H1 (cell line): Measurements from ENCODE around the gene MARCOL.

Source experiments
- ATF2 ChIP-seq: IDR thresholded peaks from 2 replicates; pipeline ENCODE4 v1.6.1; 2012; ENCODE audit warnings: low read length, inconsistent platforms
- CBX8 ChIP-seq: fragments of 300-800, 300-1000 bp; sonication (generic); IDR thresholded peaks from 2 replicates; pipeline ENCODE4 v1.7.1; 2016; ENCODE audit warnings: low read depth, low read length, borderline replicate concordance
- CTCF ChIP-seq, 3 experiments: IDR thresholded peaks; 1 replicate in 2 of 3; 2 replicates in 1 of 3; pipeline versions ENCODE4 v1.5.1 to v1.6.1; 2011; ENCODE audit warnings: low read length in 3 of 3, mild to moderate bottlenecking in 3 of 3, inconsistent platforms in 2 of 3, low read depth in 1 of 3, moderate library complexity in 1 of 3; ENCODE audit not compliant: insufficient read depth in 1 of 3; ENCODE audit errors: control extremely low read depth in 1 of 3
- FOSL1 ChIP-seq: IDR thresholded peaks from 2 replicates; pipeline ENCODE4 v1.6.1; 2011; ENCODE audit warnings: mild to moderate bottlenecking, low read depth, low read length, moderate library complexity; ENCODE audit not compliant: insufficient read depth
- JUN ChIP-seq: IDR thresholded peaks from 2 replicates; pipeline ENCODE4 v1.6.1; 2011; ENCODE audit warnings: low read depth, mild to moderate bottlenecking, improper control_type of control experiment, low read length
- MAX ChIP-seq: IDR thresholded peaks from 2 replicates; pipeline ENCODE4 v1.6.1; 2012; ENCODE audit warnings: inconsistent platforms
- POLR2A ChIP-seq, 2 experiments: IDR thresholded peaks; 1 replicate in 1 of 2; 2 replicates in 1 of 2; pipeline ENCODE4 v1.6.1; 2011; ENCODE audit warnings: low read depth in 2 of 2, low read length in 2 of 2, mild to moderate bottlenecking in 2 of 2; ENCODE audit errors: control extremely low read depth in 1 of 2
- POLR2AphosphoS5 ChIP-seq: IDR thresholded peaks from 2 replicates; pipeline ENCODE4 v1.6.1; 2011; ENCODE audit warnings: low read depth, low read length
- RAD21 ChIP-seq, 2 experiments: IDR thresholded peaks in 1 of 2; conservative IDR thresholded peaks in 1 of 2; 2 replicates each; pipeline ENCODE4 v1.6.1; 2011; ENCODE audit warnings: low read depth in 2 of 2, low read length in 2 of 2, improper control_type of control experiment in 1 of 2, inconsistent platforms in 1 of 2, mild to moderate bottlenecking in 1 of 2, moderate library complexity in 1 of 2
- RFX5 ChIP-seq: IDR thresholded peaks from 2 replicates; pipeline ENCODE4 v1.6.1; 2011; ENCODE audit warnings: low read depth, low read length, improper control_type of control experiment, borderline replicate concordance
- SP4 ChIP-seq: IDR thresholded peaks from 2 replicates; pipeline ENCODE4 v1.6.1; 2012; ENCODE audit warnings: low read length, inconsistent platforms
- TAF1 ChIP-seq: IDR thresholded peaks from 2 replicates; pipeline ENCODE4 v1.6.1; 2011; ENCODE audit warnings: mild to moderate bottlenecking, low read depth, low read length
- TCF12 ChIP-seq: IDR thresholded peaks from 2 replicates; pipeline ENCODE4 v1.6.1; 2011; ENCODE audit warnings: low read depth, mild to moderate bottlenecking, low read length
- ZNF274 ChIP-seq: IDR thresholded peaks from 2 replicates; pipeline ENCODE4 v1.7.0; 2012; ENCODE audit warnings: low read length, borderline replicate concordance; ENCODE audit errors: extremely low read depth

GRCh38 chr5:148201151-148201550 lies 37.2 kb upstream of the MARCOL start:
- TF ChIP-seq TAF1 (no peak), CTCF (IDR thresholded peaks at IDR 0.05; ENCODE audit: control extremely low read depth in 1 of 3, insufficient read depth in 1 of 3, low read depth in 1 of 3, low read length in 3 of 3) (no peak), POLR2A (IDR thresholded peaks at IDR 0.05; ENCODE audit: control extremely low read depth in 1 of 2, low read depth in 2 of 2, low read length in 2 of 2) (no peak), ATF2 (no peak), CBX8 (no peak), TCF12 (no peak), POLR2AphosphoS5 (no peak), RAD21 (IDR thresholded peaks at IDR 0.05 in 1 of 2, conservative IDR thresholded peaks at IDR 0.05 in 1 of 2; ENCODE audit: low read depth in 2 of 2, low read length in 2 of 2) (no peak), FOSL1 (no peak), ZNF274 (no peak), JUN (no peak), RFX5 (no peak), SP4 (no peak), MAX (no peak)
